HPDE6-E6E7 (cell line): ENCODE data around the gene PDE1C.

Experiments
- DNase-seq: peaks from one replicate; pipeline ENCODE4 v3.0.0; 2011; ENCODE audit warnings: missing footprints; ENCODE audit errors: extremely low spot score

Gene PDE1C

DNA sequence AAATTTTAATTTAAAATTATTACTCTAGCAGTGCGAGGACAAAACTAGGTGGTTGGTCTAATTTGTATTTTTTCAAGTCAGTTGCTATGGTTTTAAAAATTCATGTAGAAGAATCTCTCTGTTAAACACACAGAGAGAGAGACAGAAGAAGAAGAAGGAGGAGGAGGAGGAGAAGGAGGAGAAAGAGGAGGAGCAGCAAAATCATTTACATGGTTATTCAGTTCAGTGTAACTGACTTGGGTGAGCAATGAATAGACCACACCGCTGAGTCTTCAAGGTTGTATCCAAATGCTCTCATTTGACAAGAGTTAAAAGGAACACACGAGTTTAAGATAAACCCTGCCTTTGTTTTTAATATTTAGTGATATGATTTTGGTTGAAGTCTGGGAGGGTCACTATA is 131.1 kb downstream of the PDE1C start:
- no peak for DNase-seq

DNA sequence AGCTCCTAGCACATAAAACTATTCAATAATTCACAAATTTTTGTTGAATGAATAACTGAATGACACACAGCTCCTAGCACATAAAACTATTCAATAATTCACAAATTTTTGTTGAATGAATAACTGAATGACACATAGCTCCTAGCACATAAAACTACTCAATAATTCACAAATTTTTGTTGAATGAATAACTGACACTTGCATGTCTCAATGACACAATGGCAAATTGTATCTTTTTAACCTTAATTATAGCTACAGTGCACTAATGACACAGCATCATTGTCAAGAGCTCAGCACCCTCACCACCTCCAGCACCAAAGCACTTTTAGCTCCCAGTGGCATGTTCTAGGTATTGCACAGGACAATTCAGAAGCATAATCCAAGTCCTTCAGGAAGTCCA is 131.6 kb downstream of the PDE1C start:
- peak; percentile 31 for DNase-seq

- DNase-seq: no peak
Observed at GRCh38 chr7:31937982-31938381, 132.2 kb downstream of the PDE1C start.

- no peak for DNase-seq
Observed at GRCh38 chr7:31935124-31936054, 134.8 kb downstream of the PDE1C start.

- no peak for DNase-seq
Observed at GRCh38 chr7:31934551-31934950, 135.7 kb downstream of the PDE1C start.

- DNase-seq: no peak
Observed at GRCh38 chr7:31933481-31933880, 136.7 kb downstream of the PDE1C start.

GRCh38 chr7:31926991-31927584 is 143.1 kb downstream of the PDE1C start:
- DNase-seq: no peak

DNA sequence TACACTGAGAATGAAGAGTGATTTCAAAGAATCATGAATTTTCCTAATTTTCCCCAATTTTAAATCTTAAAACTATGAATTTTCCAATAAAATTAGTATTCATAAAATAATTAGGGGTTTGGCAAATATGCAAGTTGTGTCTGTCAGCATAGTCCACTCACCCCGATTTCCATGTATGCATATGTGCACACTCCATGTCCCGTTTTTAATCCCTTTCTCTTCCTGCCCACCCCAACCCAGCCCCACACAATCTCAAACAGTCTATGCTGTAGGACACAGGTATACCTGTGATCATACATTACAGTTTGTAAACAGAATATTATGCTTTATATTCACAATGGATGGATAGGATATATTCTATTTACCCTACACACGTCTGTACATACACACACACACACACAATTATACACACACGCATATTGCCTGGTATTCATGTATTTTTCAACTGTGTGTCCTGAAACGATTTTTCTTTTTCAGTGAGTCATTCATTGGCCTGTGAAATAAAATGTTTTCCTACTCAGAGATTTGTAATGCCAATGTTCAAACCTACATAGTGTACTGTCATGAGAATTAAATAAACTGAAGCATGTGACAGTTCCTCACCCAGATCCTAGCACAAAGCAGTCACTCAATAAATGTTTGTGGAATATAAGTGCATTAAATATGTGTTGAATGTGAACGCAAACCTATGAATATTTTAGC is 144.3 kb downstream of the PDE1C start:
- DNase-seq: no peak

GRCh38 chr7:31924251-31924650 is 146.0 kb downstream of the PDE1C start:
- DNase-seq: no peak

GRCh38 chr7:31922848-31923247 is 147.4 kb downstream of the PDE1C start:
- DNase-seq: no peak

DNA sequence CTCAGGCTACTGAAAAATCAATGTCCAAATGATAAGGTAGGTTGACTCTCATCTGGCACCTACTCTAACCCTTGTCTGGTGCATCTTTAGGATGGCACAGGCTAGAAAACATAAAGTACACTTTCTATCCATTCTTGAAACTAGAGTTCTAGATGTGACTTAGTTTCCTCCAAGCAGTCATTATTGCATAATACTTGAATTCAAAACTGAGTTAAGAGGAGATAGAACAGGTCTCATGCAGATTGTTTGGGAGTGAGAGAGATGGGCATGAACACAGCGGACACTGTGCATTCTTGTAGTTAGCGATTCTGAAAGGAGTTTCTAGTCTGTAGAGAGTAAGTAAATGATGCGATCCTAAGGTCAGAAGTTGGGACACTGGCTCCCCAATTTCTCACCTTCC is 149.2 kb downstream of the PDE1C start:
- no peak for DNase-seq

DNA sequence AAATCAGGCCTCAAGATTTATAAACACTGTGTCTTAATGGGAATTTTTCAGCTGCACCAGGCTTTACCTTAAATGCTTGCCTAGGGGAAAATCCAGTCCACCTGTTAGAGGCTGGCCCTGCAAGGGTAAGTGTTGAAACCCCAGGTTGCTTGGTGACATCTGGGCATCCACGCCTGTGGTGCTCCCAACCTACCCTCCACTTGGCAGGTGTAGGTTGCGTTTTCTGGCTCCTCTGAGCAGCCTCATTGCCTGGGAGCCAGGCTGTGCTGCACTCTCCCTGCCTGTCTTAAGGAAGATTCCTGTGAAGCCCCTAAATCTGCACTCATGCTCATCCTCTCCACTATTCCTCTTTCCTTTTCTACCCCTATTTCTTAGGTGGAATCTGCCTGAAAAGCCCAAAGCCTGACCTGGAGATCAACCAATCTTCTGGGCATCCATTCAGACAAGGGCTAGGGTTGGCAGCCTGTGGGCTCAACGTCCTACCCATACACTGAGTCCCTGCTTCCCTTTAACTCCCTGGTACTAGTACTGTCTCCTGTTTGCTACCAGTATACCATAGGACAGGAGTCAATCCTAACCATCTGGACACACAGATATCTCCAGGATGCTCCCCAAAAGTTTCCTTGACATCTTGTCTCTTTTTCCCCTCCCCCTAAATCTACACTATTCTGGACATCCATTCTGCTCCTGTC is 150.4 kb downstream of the PDE1C start:
- no peak for DNase-seq

DNA sequence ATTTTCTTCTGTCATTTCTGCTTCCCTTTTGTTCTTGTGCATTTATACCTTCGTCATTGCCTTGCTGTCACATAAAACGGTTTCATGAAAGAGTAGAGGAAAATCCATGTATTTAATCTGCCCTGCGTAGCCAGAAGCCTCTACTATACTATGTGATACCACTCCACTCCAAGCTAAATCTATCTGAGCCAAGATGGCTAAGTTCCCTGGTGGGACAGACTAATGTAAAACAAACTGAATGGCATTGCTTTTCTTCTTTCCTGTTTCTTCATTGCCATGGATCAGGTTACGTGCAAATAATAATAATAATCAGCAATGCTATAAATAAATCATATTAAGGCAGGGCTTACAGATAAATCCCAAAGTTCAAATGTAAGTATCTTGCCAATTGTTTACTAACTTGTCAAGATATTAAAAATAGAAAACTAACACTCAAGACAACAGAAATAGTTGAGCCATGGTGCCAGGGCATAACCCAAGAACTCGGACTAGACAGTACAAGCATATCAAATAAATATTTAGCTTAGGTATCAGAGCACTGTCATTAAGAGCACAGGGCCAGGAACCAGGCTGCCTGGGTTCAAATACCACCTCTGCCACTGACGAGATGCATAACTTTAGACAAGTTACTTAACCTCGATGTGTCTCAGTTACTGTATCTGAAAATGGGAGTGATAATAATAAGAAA is 151.4 kb downstream of the PDE1C start:
- no peak for DNase-seq

- DNase-seq: no peak
Observed at GRCh38 chr7:31917256-31917655, 153.0 kb downstream of the PDE1C start.

DNA sequence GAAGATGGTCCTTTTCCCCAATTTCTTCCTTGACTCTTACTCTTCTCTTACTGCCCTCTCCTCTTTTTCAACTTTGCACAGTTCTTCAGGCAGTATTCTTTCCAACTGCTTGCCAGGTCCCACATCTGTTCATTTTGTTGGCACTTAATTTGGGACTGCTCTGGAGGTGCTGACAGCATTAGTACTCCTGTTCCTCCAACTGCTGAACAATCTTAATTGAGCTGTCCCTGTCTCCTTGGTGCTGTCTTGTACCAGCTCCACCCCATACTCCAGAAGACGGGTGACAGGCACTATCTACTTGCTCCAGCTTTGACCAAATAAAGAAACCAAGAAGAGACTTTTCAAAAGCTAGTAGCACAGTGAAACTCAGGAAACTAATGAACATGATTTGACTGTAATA is 160.0 kb downstream of the PDE1C start:
- DNase-seq: no peak

GRCh38 chr7:31906479-31907171 is 163.6 kb downstream of the PDE1C start:
- DNase-seq: no peak

GRCh38 chr7:31903962-31904361 is 166.2 kb downstream of the PDE1C start:
- DNase-seq: no peak

GRCh38 chr7:31899356-31899927 is 170.8 kb downstream of the PDE1C start:
- no peak for DNase-seq

- DNase-seq: no peak
Observed at GRCh38 chr7:31896925-31897324, 173.3 kb downstream of the PDE1C start.

DNA sequence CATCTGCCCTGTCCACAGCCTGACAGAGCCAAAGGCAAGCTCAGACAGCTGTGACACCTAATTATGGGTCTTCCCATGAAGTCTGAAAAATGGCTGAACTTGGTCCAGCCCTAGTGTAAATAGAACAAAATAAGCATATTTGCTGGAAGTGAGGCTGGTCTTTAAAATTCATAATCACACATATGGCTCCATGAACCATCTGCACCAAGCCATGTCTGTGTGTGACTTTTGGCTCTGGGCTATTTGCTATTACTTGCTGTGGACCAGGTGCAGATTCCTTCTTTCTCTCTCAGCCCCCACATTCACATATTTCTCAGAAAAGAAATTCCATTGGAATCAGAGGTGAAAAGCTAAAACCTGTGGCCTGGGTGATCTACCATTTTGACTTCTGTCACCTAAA is 175.9 kb downstream of the PDE1C start:
- no peak for DNase-seq

- no peak for DNase-seq
Observed at GRCh38 chr7:31893365-31893764, 176.8 kb downstream of the PDE1C start.
